ENCODE data around the gene KPNA6.
A peak's percentile ranks its signal among the peaks of the same experiment; 100 is the strongest.

Gene KPNA6

DNA sequence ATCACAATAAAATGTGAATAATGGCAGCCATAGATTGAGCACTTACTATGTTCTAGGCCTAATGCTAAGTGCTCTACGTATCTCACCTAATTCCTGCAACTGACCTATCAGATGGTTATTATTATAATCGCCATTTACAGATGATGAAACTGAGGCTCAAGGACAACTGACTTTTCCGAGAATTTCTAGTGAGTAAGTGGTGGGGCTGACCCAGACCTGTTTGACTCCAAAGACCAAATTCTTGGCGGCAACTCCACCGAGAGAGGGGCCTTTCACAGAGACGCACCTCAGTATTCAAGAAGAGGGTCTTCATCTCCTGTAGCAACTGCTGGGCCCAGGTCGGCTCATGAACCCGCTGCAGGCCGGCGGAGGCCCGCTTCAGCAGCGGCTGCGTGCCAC lies 113.7 kb downstream of the KPNA6 start:
- TF ChIP-seq CTCF (IDR thresholded peaks at IDR 0.05; ENCODE audit: low read length) (no peak), EZH2phosphoT487 (IDR thresholded peaks at IDR 0.05; ENCODE audit: low read length) (no peak), EZH2 (optimal IDR thresholded peaks at IDR 0.05; ENCODE audit: low read depth, low read length) (no peak)
- Histone ChIP-seq H3K9me2 (replicated peaks; ENCODE audit: insufficient read depth, low read length) (no peaks in the 10 kb centered on the region), H3K9ac (ENCODE audit: low read length) (peak overlapping the region; percentile 91; the same call in 1 of the 2 replicates), H3K4me3 (ENCODE audit: low read length) (peak overlapping the region; percentile 77), H3K9me3 (replicated peaks; ENCODE audit: insufficient read depth, low read length) (no peaks in the 10 kb centered on the region), H4K20me1 (ENCODE audit: insufficient read depth, low read length) (no peaks in the 10 kb centered on the region), H3K27ac (ENCODE audit: low read length) (no peak overlapping the region), H3K4me2 (ENCODE audit: low read depth, low read length) (peak overlapping the region; percentile 84), H3K4me1 (ENCODE audit: low read length) (peaks cover 5% of the 10 kb centered on the region; the same call in 1 of the 2 replicates), H3K79me2 (ENCODE audit: low read length) (peaks cover 39% of the 10 kb centered on the region), H3K27me3 (replicated peaks; ENCODE audit: insufficient read depth, low read length) (no peaks in the 10 kb centered on the region), H2AFZ (ENCODE audit: low read length) (peak overlapping the region; percentile 60; the same call in 1 of the 2 replicates), H3F3A (ENCODE audit: insufficient read depth, low read length) (no peaks in the 10 kb centered on the region), H3K36me3 (replicated peaks; ENCODE audit: insufficient read depth, low read length) (0 out of 2 replicates have a peak, but pooled peaks cover 3% of the 10 kb centered on the region)
- DNase-seq: no peak

- H3K9ac ChIP-seq (ENCODE audit: low read length): peak within 1 kb of the TSS; percentile 91
- peaks cover 5% of the 10 kb centered on the region; the same call in 1 of the 2 replicates for H3K4me1 ChIP-seq (ENCODE audit: low read length)
- peak; percentile 93 for DNase-seq
- TF ChIP-seq CTCF (IDR thresholded peaks at IDR 0.05; ENCODE audit: low read length) (no peak), EZH2phosphoT487 (IDR thresholded peaks at IDR 0.05; ENCODE audit: low read length) (no peak), EZH2 (optimal IDR thresholded peaks at IDR 0.05; ENCODE audit: low read depth, low read length) (no peak)
- no peaks in the 10 kb centered on the region for H3K9me2 ChIP-seq (replicated peaks; ENCODE audit: insufficient read depth, low read length)
- no peaks in the 10 kb centered on the region for H3F3A ChIP-seq (ENCODE audit: insufficient read depth, low read length)
- H3K79me2 ChIP-seq (ENCODE audit: low read length): peaks cover 39% of the 10 kb centered on the region
- H3K27ac ChIP-seq (ENCODE audit: low read length): peak within 1 kb of the TSS; percentile 34; the same call in 1 of the 2 replicates
- no peaks in the 10 kb centered on the region for H3K9me3 ChIP-seq (replicated peaks; ENCODE audit: insufficient read depth, low read length)
- no peaks in the 10 kb centered on the region for H4K20me1 ChIP-seq (ENCODE audit: insufficient read depth, low read length)
- peak within 1 kb of the TSS; percentile 84 for H3K4me2 ChIP-seq (ENCODE audit: low read depth, low read length)
- H2AFZ ChIP-seq (ENCODE audit: low read length): peak within 1 kb of the TSS; percentile 60
- 0 out of 2 replicates have a peak, but pooled peaks cover 3% of the 10 kb centered on the region for H3K36me3 ChIP-seq (replicated peaks; ENCODE audit: insufficient read depth, low read length)
- peak within 1 kb of the TSS; percentile 77 for H3K4me3 ChIP-seq (ENCODE audit: low read length)
- no peaks in the 10 kb centered on the region for H3K27me3 ChIP-seq (replicated peaks; ENCODE audit: insufficient read depth, low read length)
These were observed 114.3 kb downstream of the KPNA6 start, which contains the start of the genes EIF3I and TMEM234 for GRCh38 chr1:32221980-32222755. Gene EIF3I, plus strand, starts transcription at chr1:32222407. Its CDS starts 35 bp downstream, at chr1:32222442. Gene TMEM234, minus strand, starts transcription at chr1:32222353. Its CDS starts 31 bp downstream, at chr1:32222322.

DNA sequence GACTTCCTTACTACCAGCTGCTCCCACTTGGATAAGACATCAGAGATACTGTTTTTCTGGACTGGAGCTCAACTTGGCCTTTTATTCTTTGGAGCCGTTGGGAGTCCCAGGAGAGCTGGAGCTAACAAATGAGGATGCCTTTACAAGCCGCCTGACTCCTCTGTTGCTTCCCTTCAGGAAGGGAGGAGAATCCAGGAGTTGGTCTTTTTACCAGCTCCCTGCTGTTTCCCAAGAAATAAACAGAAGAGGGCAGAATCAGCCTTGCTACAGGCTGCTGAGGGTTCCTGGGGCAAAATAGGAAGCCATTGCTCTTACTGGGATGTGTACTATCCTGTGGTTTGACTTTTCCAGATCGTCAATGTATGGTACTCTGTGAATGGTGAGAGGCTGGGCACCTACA lies 115.8 kb downstream of the KPNA6 start:
- peaks cover 5% of the 10 kb centered on the region; the same call in 1 of the 2 replicates for H3K4me1 ChIP-seq (ENCODE audit: low read length)
- no peaks in the 10 kb centered on the region for H3K9me3 ChIP-seq (replicated peaks; ENCODE audit: insufficient read depth, low read length)
- H2AFZ ChIP-seq (ENCODE audit: low read length): no peak overlapping the region
- H3F3A ChIP-seq (ENCODE audit: insufficient read depth, low read length): no peaks in the 10 kb centered on the region
- no peak overlapping the region for H3K9ac ChIP-seq (ENCODE audit: low read length)
- TF ChIP-seq EZH2 (optimal IDR thresholded peaks at IDR 0.05; ENCODE audit: low read depth, low read length) (no peak), EZH2phosphoT487 (IDR thresholded peaks at IDR 0.05; ENCODE audit: low read length) (no peak), CTCF (IDR thresholded peaks at IDR 0.05; ENCODE audit: low read length) (no peak)
- H3K79me2 ChIP-seq (ENCODE audit: low read length): peaks cover 39% of the 10 kb centered on the region
- no peak for DNase-seq
- no peaks in the 10 kb centered on the region for H3K9me2 ChIP-seq (replicated peaks; ENCODE audit: insufficient read depth, low read length)
- peaks cover 7% of the 10 kb centered on the region; the same call in 1 of the 2 replicates for H3K36me3 ChIP-seq (replicated peaks; ENCODE audit: insufficient read depth, low read length)
- H4K20me1 ChIP-seq (ENCODE audit: insufficient read depth, low read length): no peaks in the 10 kb centered on the region
- no peaks in the 10 kb centered on the region for H3K27me3 ChIP-seq (replicated peaks; ENCODE audit: insufficient read depth, low read length)
- no peak overlapping the region for H3K4me3 ChIP-seq (ENCODE audit: low read length)
- no peak overlapping the region for H3K27ac ChIP-seq (ENCODE audit: low read length)
- peak overlapping the region; percentile 84; the same call in 1 of the 2 replicates for H3K4me2 ChIP-seq (ENCODE audit: low read depth, low read length)
